Testis (tissue), 2 donors: ENCODE measurements around the gene ATF6B.

Source experiments
- POLR2A ChIP-seq: fragments of 450-650 bp; IDR thresholded peaks from one replicate; pipeline ENCODE4 v1.6.1; 2017; ENCODE audit warnings: antibody characterized with exemption, mild to moderate bottlenecking, moderate library complexity
- TF ChIP-seq, protein P1 (sequence below), 3 experiments: fragments of 450-650 bp in 2 of 3; fragments of 200-600 bp in 1 of 3; sonication (generic) in 1 of 3; IDR thresholded peaks; one replicate each; pipeline ENCODE4 v1.5.1; 2016 to 2019; ENCODE audit warnings: antibody characterized with exemption in 3 of 3, mild to moderate bottlenecking in 2 of 3, moderate library complexity in 1 of 3

DNA sequence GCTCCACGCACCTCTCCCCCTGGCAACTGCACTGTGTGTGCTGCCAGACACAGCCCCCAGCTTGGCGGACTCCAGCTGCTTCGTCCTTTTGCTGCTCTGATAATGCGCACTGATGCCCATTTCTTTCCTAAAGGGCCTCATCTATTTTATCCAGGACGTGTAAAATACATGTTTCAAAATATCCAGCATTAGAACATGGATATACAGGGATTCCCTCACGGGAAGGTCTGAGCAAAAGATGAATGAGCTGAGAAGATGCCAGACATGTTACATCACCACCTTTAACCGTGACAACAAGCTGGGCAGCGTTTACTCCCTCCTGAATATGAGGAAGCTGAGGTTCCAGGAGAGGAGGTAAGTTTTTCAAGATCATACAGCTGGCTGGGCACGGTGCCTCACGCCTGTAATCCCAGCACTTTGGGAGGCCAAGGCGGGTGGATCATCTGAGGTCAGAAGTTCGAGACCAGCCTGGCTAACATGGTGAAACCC, 51.7 kb downstream of the ATF6B start:
- TF ChIP-seq, protein P1, sequence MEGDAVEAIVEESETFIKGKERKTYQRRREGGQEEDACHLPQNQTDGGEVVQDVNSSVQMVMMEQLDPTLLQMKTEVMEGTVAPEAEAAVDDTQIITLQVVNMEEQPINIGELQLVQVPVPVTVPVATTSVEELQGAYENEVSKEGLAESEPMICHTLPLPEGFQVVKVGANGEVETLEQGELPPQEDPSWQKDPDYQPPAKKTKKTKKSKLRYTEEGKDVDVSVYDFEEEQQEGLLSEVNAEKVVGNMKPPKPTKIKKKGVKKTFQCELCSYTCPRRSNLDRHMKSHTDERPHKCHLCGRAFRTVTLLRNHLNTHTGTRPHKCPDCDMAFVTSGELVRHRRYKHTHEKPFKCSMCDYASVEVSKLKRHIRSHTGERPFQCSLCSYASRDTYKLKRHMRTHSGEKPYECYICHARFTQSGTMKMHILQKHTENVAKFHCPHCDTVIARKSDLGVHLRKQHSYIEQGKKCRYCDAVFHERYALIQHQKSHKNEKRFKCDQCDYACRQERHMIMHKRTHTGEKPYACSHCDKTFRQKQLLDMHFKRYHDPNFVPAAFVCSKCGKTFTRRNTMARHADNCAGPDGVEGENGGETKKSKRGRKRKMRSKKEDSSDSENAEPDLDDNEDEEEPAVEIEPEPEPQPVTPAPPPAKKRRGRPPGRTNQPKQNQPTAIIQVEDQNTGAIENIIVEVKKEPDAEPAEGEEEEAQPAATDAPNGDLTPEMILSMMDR (IDR thresholded peaks at IDR 0.05), result no peak
- TF ChIP-seq POLR2A, result no peak
